HEK293 (cell line): ENCODE measurements around the gene ZNF17.

Experiments used
- ELK4 ChIP-seq: IDR thresholded peaks from 2 replicates; pipeline ENCODE4 v1.6.1; 2011; ENCODE audit warnings: mild to moderate bottlenecking, low read depth, low read length, borderline replicate concordance
- PRDM4 ChIP-seq: fragments of 450-650 bp; formaldehyde crosslinking; IDR thresholded peaks from 2 replicates; pipeline ENCODE4 v1.5.1; 2017; ENCODE audit warnings: missing biosample characterization, missing genetic modification characterization
- SP2 ChIP-seq: fragments of 450-650 bp; formaldehyde crosslinking; IDR thresholded peaks from 2 replicates; pipeline ENCODE4 v1.5.1; 2016; ENCODE audit warnings: missing biosample characterization, missing genetic modification characterization
- TRIM28 ChIP-seq: IDR thresholded peaks from 2 replicates; pipeline ENCODE4 v1.6.1; 2011; ENCODE audit warnings: low read length, control low read depth, borderline replicate concordance
- ZNF10 ChIP-seq: fragments of 450-650 bp; formaldehyde crosslinking; IDR thresholded peaks from 2 replicates; pipeline ENCODE4 v1.5.1; 2017; ENCODE audit warnings: missing biosample characterization, missing genetic modification characterization
- ZNF157 ChIP-seq: fragments of 450-650 bp; formaldehyde crosslinking; IDR thresholded peaks from 2 replicates; pipeline ENCODE4 v1.5.1; 2016; ENCODE audit warnings: missing biosample characterization, missing genetic modification characterization
- ZNF174 ChIP-seq: fragments of 450-650 bp; formaldehyde crosslinking; IDR thresholded peaks from 2 replicates; pipeline ENCODE4 v1.5.0; 2017; ENCODE audit warnings: missing biosample characterization, mild to moderate bottlenecking, missing genetic modification characterization
- ZNF184 ChIP-seq: fragments of 450-650 bp; IDR thresholded peaks from 2 replicates; pipeline ENCODE4 v1.5.1; 2018; ENCODE audit warnings: missing biosample characterization, mild to moderate bottlenecking, missing genetic modification characterization
- ZNF223 ChIP-seq: fragments of 450-650 bp; formaldehyde crosslinking; IDR thresholded peaks from 2 replicates; pipeline ENCODE4 v1.5.1; 2016; ENCODE audit warnings: missing biosample characterization, missing genetic modification characterization
- ZNF24 ChIP-seq: fragments of 450-650 bp; formaldehyde crosslinking; IDR thresholded peaks from 2 replicates; pipeline ENCODE4 v1.5.1; 2016; ENCODE audit warnings: missing biosample characterization, missing genetic modification characterization
- ZNF302 ChIP-seq: fragments of 450-650 bp; formaldehyde crosslinking; IDR thresholded peaks from 2 replicates; pipeline ENCODE4 v1.5.1; 2016; ENCODE audit warnings: missing biosample characterization, missing genetic modification characterization, low read depth
- ZNF335 ChIP-seq: fragments of 450-650 bp; formaldehyde crosslinking; conservative IDR thresholded peaks from 2 replicates; pipeline ENCODE4 v1.5.1; 2016; ENCODE audit warnings: missing biosample characterization, missing genetic modification characterization
- ZNF37A ChIP-seq: fragments of 450-650 bp; IDR thresholded peaks from 2 replicates; pipeline ENCODE4 v1.5.1; 2018; ENCODE audit warnings: missing biosample characterization, missing genetic modification characterization
- ZNF423 ChIP-seq: fragments of 450-650 bp; formaldehyde crosslinking; IDR thresholded peaks from 2 replicates; pipeline ENCODE4 v1.5.1; 2016; ENCODE audit warnings: missing biosample characterization, missing genetic modification characterization
- ZNF473 ChIP-seq: fragments of 450-650 bp; formaldehyde crosslinking; IDR thresholded peaks from 2 replicates; pipeline ENCODE4 v1.5.1; 2017; ENCODE audit warnings: missing biosample characterization, missing genetic modification characterization
- ZNF501 ChIP-seq: fragments of 450-650 bp; formaldehyde crosslinking; IDR thresholded peaks from 2 replicates; pipeline ENCODE4 v1.5.1; 2016; ENCODE audit warnings: missing biosample characterization, missing genetic modification characterization
- ZNF514 ChIP-seq: fragments of 450-650 bp; formaldehyde crosslinking; IDR thresholded peaks from 2 replicates; pipeline ENCODE4 v1.5.1; 2016; ENCODE audit warnings: missing biosample characterization, missing genetic modification characterization
- ZNF561 ChIP-seq: fragments of 450-650 bp; IDR thresholded peaks from 2 replicates; pipeline ENCODE4 v1.5.1; 2018; ENCODE audit warnings: missing biosample characterization, missing genetic modification characterization, borderline replicate concordance
- ZNF610 ChIP-seq: fragments of 450-650 bp; formaldehyde crosslinking; IDR thresholded peaks from 2 replicates; pipeline ENCODE4 v1.5.1; 2016; ENCODE audit warnings: missing biosample characterization, missing genetic modification characterization, borderline replicate concordance
- ZNF624 ChIP-seq: fragments of 450-650 bp; formaldehyde crosslinking; IDR thresholded peaks from 2 replicates; pipeline ENCODE4 v1.5.1; 2017; ENCODE audit warnings: missing biosample characterization, missing genetic modification characterization
- ZNF664 ChIP-seq: fragments of 450-650 bp; formaldehyde crosslinking; IDR thresholded peaks from 2 replicates; pipeline ENCODE4 v1.5.1; 2016; ENCODE audit warnings: missing biosample characterization, missing genetic modification characterization
- ZNF692 ChIP-seq: fragments of 450-650 bp; formaldehyde crosslinking; IDR thresholded peaks from 2 replicates; pipeline ENCODE4 v1.5.1; 2016; ENCODE audit warnings: missing biosample characterization, missing genetic modification characterization
- ZNF785 ChIP-seq: fragments of 450-650 bp; formaldehyde crosslinking; IDR thresholded peaks from 2 replicates; pipeline ENCODE4 v1.5.1; 2016; ENCODE audit warnings: missing biosample characterization, missing genetic modification characterization
- ZNF792 ChIP-seq: fragments of 450-650 bp; formaldehyde crosslinking; IDR thresholded peaks from 2 replicates; pipeline ENCODE4 v1.5.1; 2016; ENCODE audit warnings: missing biosample characterization, missing genetic modification characterization
- ZNF843 ChIP-seq: fragments of 450-650 bp; formaldehyde crosslinking; IDR thresholded peaks from 2 replicates; pipeline ENCODE4 v1.5.1; 2016; ENCODE audit warnings: missing biosample characterization, missing genetic modification characterization
- ZXDB ChIP-seq: fragments of 450-650 bp; formaldehyde crosslinking; IDR thresholded peaks from 2 replicates; pipeline ENCODE4 v1.5.1; 2016; ENCODE audit warnings: missing biosample characterization, missing genetic modification characterization
- TF ChIP-seq, protein P1 (sequence below): fragments of 450-650 bp; formaldehyde crosslinking; conservative IDR thresholded peaks from 2 replicates; pipeline ENCODE4 v1.5.1; 2016; ENCODE audit warnings: low read depth, missing biosample characterization, missing genetic modification characterization
- TF ChIP-seq, protein P2 (sequence below): fragments of 450-650 bp; formaldehyde crosslinking; IDR thresholded peaks from 2 replicates; pipeline ENCODE4 v1.5.1; 2016; ENCODE audit warnings: missing biosample characterization, missing genetic modification characterization

The ZNF17 gene

DNA sequence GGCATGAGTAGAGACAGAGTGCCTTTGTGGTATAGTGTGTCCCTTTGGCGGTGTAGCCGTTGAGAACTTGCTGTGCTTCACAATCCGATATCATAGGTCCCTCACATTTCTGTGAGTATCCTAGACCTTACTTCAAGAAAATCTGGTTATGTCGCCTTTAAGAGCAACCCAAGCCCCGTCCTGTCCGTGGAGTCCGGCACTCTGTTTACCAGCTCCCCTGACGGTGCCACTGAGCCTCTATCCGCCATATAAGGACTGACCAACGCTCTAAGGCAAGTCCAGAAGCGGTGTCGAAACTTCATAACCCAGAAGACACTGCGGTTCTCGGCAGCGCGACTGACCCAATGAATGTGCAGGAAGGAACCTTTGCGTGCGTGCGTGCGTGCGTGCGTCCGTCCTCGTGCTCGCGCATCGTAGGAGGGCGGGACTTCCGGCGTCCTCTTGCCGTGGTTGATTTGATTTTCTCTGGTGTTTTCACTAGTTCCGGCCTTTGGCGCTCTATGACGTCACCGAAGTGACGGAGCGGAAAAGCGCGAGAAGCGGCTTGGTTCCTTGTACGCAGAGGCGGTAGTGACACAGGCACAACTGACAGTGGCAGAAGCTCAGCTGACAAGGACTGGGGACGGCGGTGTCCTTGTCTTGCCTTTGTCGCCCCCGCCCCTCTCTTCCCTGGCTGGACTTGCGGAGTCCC, 47.8 kb upstream of the ZNF17 start, which contains the start of the genes TRAPPC2B and ZNF547 (continued):
- TF ChIP-seq ZNF302 (tag by site-specific recombination) (no peak), ZNF423 (tag by site-specific recombination) (no peak), ZNF501 (tag by site-specific recombination) (no peak), ZNF624 (tag by site-specific recombination) (no peak), ZNF514 (tag by site-specific recombination) (no peak), ZNF174 (tag by site-specific recombination) (no peak), TRIM28 (0 out of 2 replicates have a peak, but pooled peaks have one; percentile 29), ZNF561 (tag by site-specific recombination) (no peak), ZNF10 (tag by site-specific recombination) (no peak), ZXDB (peak; percentile 84), ZNF335 (tag by site-specific recombination) (peak; percentile 86), ZNF664 (no peak), PRDM4 (tag by site-specific recombination) (no peak), ZNF785 (no peak), ZNF24 (tag by site-specific recombination) (no peak), ZNF792 (tag by site-specific recombination) (no peak), ZNF473 (tag by site-specific recombination) (no peak), SP2 (peak; percentile 91), ZNF223 (tag by site-specific recombination) (0 out of 2 replicates have a peak, but pooled peaks have one; percentile 26), ZNF157 (tag by site-specific recombination) (no peak), ZNF37A (tag by site-specific recombination) (no peak), ELK4 (no peak), ZNF843 (no peak), ZNF184 (tag by site-specific recombination) (no peak), ZNF610 (tag by site-specific recombination) (no peak; the same call in 1 of the 2 replicates), ZNF692 (tag by site-specific recombination) (peak; percentile 14; the same call in 1 of the 2 replicates)
- TF ChIP-seq, protein P1, sequence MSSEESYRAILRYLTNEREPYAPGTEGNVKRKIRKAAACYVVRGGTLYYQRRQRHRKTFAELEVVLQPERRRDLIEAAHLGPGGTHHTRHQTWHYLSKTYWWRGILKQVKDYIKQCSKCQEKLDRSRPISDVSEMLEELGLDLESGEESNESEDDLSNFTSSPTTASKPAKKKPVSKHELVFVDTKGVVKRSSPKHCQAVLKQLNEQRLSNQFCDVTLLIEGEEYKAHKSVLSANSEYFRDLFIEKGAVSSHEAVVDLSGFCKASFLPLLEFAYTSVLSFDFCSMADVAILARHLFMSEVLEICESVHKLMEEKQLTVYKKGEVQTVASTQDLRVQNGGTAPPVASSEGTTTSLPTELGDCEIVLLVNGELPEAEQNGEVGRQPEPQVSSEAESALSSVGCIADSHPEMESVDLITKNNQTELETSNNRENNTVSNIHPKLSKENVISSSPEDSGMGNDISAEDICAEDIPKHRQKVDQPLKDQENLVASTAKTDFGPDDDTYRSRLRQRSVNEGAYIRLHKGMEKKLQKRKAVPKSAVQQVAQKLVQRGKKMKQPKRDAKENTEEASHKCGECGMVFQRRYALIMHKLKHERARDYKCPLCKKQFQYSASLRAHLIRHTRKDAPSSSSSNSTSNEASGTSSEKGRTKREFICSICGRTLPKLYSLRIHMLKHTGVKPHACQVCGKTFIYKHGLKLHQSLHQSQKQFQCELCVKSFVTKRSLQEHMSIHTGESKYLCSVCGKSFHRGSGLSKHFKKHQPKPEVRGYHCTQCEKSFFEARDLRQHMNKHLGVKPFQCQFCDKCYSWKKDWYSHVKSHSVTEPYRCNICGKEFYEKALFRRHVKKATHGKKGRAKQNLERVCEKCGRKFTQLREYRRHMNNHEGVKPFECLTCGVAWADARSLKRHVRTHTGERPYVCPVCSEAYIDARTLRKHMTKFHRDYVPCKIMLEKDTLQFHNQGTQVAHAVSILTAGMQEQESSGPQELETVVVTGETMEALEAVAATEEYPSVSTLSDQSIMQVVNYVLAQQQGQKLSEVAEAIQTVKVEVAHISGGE (tag by site-specific recombination), result peak; percentile 58
- TF ChIP-seq, protein P2, sequence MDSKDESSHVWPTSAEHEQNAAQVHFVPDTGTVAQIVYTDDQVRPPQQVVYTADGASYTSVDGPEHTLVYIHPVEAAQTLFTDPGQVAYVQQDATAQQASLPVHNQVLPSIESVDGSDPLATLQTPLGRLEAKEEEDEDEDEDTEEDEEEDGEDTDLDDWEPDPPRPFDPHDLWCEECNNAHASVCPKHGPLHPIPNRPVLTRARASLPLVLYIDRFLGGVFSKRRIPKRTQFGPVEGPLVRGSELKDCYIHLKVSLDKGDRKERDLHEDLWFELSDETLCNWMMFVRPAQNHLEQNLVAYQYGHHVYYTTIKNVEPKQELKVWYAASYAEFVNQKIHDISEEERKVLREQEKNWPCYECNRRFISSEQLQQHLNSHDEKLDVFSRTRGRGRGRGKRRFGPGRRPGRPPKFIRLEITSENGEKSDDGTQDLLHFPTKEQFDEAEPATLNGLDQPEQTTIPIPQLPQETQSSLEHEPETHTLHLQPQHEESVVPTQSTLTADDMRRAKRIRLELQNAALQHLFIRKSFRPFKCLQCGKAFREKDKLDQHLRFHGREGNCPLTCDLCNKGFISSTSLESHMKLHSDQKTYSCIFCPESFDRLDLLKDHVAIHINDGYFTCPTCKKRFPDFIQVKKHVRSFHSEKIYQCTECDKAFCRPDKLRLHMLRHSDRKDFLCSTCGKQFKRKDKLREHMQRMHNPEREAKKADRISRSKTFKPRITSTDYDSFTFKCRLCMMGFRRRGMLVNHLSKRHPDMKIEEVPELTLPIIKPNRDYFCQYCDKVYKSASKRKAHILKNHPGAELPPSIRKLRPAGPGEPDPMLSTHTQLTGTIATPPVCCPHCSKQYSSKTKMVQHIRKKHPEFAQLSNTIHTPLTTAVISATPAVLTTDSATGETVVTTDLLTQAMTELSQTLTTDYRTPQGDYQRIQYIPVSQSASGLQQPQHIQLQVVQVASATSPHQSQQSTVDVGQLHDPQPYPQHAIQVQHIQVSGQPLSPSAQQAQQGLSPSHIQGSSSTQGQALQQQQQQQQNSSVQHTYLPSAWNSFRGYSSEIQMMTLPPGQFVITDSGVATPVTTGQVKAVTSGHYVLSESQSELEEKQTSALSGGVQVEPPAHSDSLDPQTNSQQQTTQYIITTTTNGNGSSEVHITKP (tag by site-specific recombination), result 0 out of 2 replicates have a peak, but pooled peaks have one; percentile 32
